ENCODE measurements around the gene PLCG2.

PLCG2 gene

DNA sequence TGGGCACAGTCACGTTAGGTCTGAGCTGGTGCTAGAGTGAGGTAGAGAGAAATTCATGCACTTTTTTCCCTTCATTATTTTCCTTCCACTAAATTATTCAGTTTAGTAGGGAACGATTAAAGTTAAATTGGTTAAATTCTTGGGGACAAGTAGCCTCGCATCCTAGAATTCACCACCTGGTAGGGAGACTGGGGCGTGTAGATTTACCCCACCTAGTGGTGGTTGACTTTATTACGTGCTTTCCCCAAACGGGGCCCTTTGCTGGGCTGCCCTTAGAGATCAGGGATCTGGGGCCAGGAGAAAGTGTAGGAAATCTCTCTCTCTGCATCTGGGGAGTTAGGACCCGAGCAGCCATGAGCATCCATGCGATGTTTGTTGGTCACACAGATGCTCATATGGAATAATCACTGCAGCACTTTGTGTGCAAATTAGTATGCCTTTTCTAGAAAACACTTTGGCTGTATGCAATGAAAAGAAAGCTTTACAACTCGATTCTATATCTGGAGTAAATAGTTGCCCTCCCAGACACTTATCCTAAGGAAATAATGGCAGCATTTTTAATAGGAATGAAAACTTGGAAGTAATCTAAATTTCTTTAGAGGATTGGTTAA, 107.0 kb downstream of the PLCG2 start:
- no peaks in the 10 kb centered on the region for H3K9me3 ChIP-seq (ENCODE audit: control insufficient read depth, low read length)
- no peak for DNase-seq
- no peak overlapping the region for H3K4me3 ChIP-seq (ENCODE audit: insufficient read depth, low read depth, low read length, poor library complexity, severe bottlenecking)
- H3K27ac ChIP-seq (ENCODE audit: insufficient read depth, low read length, poor library complexity, severe bottlenecking), result no peak overlapping the region
- no peaks in the 10 kb centered on the region for H3K27me3 ChIP-seq (replicated peaks; ENCODE audit: control insufficient read depth, insufficient read depth, low read length, poor library complexity, severe bottlenecking)
- H3K36me3 ChIP-seq (ENCODE audit: control insufficient read depth, insufficient read depth, low read length), result no peaks in the 10 kb centered on the region
- H3K4me1 ChIP-seq (ENCODE audit: control insufficient read depth, insufficient read depth, low read length, poor library complexity, severe bottlenecking), result no peaks in the 10 kb centered on the region

DNA sequence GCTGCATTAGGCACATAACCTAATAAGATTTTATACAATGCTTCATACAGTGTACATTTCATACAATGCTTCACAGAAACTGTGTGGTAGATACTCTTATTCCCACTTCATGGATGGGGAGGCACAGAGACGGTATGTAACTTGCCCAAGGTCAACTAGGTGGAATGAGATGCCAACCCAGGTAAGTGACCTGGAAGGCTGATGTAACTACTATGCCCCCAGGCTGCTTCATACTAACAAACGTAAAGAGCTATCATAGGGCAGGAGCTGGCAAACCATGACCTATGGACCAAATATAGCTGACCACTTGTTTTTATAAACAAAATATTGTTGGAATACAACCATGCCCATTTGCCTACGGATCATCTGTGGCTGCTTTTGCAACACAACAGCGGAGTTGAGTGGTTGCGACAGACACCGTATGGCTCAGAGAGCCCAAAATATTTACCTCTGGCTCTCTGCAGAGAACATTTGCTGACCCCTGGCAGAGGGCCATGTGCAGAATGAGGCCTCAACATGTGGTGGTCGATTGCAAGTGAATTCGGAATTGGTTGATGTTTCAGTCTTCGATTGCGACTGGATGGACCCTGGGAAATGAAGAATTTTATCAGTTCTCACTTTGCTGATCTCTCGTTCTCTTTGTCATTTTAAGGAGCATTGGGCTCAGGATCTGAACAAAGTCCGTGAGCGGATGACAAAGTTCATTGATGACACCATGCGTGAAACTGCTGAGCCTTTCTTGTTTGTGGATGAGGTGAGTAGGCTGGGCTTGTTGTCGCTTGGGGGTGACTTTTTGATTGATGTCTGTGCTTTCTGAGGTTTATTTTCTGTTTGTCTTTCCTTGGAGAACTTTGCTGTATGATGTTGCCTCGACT, 109.7 kb downstream of the PLCG2 start:
- H3K36me3 ChIP-seq (ENCODE audit: control insufficient read depth, insufficient read depth, low read length), result no peaks in the 10 kb centered on the region
- H3K27ac ChIP-seq (ENCODE audit: insufficient read depth, low read length, poor library complexity, severe bottlenecking), result no peak overlapping the region
- no peaks in the 10 kb centered on the region for H3K9me3 ChIP-seq (ENCODE audit: control insufficient read depth, low read length)
- no peak for DNase-seq
- H3K27me3 ChIP-seq (replicated peaks; ENCODE audit: control insufficient read depth, insufficient read depth, low read length, poor library complexity, severe bottlenecking), result no peaks in the 10 kb centered on the region
- H3K4me1 ChIP-seq (ENCODE audit: control insufficient read depth, insufficient read depth, low read length, poor library complexity, severe bottlenecking), result no peaks in the 10 kb centered on the region
- no peak overlapping the region for H3K4me3 ChIP-seq (ENCODE audit: insufficient read depth, low read depth, low read length, poor library complexity, severe bottlenecking)

DNA sequence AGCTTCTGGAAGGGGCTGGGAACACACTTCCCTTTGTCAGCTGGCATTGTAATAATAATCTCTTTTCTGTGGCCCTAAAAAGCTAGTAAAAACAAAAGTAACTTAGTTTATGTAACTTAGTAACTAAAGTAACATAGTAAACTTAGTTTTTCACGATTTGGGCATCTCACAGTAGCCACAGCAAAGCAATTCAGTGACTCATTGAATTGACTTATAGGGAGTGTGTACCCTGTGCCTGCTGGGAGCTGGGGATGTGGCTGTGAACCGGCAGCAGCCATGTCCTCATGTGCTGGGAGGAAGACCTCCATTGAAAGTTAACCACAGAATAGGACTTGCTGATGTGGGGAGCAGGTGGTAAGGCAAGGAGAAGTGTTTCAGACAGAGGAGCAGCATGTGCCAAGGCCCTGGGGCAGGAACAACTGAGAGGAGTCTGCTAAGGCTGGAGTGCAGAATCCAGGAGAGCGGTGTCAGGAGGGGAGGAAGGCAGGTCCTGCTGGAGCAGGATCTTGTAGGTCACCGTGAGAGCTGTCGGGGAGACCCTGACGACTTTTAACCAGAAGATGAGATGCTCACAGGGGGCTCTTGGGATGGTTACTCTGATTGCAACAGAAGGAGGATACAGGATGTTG, 112.8 kb downstream of the PLCG2 start:
- Histone ChIP-seq H3K4me1 (ENCODE audit: control insufficient read depth, insufficient read depth, low read length, poor library complexity, severe bottlenecking) (no peaks in the 10 kb centered on the region), H3K9me3 (ENCODE audit: control insufficient read depth, low read length) (no peaks in the 10 kb centered on the region), H3K27ac (ENCODE audit: insufficient read depth, low read length, poor library complexity, severe bottlenecking) (no peak overlapping the region), H3K4me3 (ENCODE audit: insufficient read depth, low read depth, low read length, poor library complexity, severe bottlenecking) (no peak overlapping the region), H3K36me3 (ENCODE audit: control insufficient read depth, insufficient read depth, low read length) (no peaks in the 10 kb centered on the region), H3K27me3 (replicated peaks; ENCODE audit: control insufficient read depth, insufficient read depth, low read length, poor library complexity, severe bottlenecking) (no peaks in the 10 kb centered on the region)
- no peak for DNase-seq

DNA sequence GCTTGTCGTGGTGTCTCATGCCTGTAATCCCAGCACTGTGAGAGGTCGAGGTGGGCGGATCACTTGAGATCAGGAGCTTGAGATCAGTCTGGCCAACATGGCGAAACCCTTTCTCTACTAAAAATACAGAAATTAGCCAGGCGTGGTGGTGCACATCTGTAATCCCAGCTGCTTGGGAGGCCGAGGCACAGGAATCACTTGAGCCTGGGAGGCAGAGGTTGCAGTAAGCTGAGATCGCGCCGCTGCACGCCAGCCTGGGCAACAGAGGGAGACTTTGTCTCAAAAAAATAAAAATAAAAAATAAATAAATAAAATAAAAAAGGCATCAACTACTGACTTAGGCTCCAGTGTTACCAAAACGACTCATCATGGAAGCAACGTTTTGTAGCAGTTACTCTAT, 115.5 kb downstream of the PLCG2 start:
- no peak for DNase-seq
- H3K9me3 ChIP-seq (ENCODE audit: control insufficient read depth, low read length), result no peaks in the 10 kb centered on the region
- no peaks in the 10 kb centered on the region for H3K4me1 ChIP-seq (ENCODE audit: control insufficient read depth, insufficient read depth, low read length, poor library complexity, severe bottlenecking)
- H3K27me3 ChIP-seq (replicated peaks; ENCODE audit: control insufficient read depth, insufficient read depth, low read length, poor library complexity, severe bottlenecking), result no peaks in the 10 kb centered on the region
- no peak overlapping the region for H3K4me3 ChIP-seq (ENCODE audit: insufficient read depth, low read depth, low read length, poor library complexity, severe bottlenecking)
- H3K36me3 ChIP-seq (ENCODE audit: control insufficient read depth, insufficient read depth, low read length), result no peaks in the 10 kb centered on the region
- H3K27ac ChIP-seq (ENCODE audit: insufficient read depth, low read length, poor library complexity, severe bottlenecking), result no peak overlapping the region

DNA sequence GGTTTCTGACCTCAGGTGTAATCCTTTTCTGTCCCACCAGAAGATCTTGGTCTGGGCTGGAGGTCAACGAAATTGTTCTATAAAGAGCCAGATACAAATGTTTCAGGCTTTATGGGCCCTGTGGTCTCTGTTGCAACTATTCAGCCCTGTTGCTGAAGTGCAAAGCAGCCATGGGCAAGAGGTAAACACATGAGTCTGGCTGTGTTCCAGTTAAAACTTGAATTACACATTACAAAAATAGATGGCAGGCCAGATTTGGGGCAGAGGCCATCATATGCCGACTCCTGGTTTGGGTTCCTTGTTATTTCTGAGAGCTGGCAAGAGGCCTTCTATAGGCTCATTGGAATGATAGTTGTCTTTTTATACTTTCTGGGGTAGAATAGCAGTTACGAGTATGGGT, 117.8 kb downstream of the PLCG2 start:
- H3K36me3 ChIP-seq (ENCODE audit: control insufficient read depth, insufficient read depth, low read length), result no peaks in the 10 kb centered on the region
- no peaks in the 10 kb centered on the region for H3K9me3 ChIP-seq (ENCODE audit: control insufficient read depth, low read length)
- no peak overlapping the region for H3K4me3 ChIP-seq (ENCODE audit: insufficient read depth, low read depth, low read length, poor library complexity, severe bottlenecking)
- H3K27me3 ChIP-seq (replicated peaks; ENCODE audit: control insufficient read depth, insufficient read depth, low read length, poor library complexity, severe bottlenecking), result no peaks in the 10 kb centered on the region
- DNase-seq, result no peak
- no peak overlapping the region for H3K27ac ChIP-seq (ENCODE audit: insufficient read depth, low read length, poor library complexity, severe bottlenecking)
- no peaks in the 10 kb centered on the region for H3K4me1 ChIP-seq (ENCODE audit: control insufficient read depth, insufficient read depth, low read length, poor library complexity, severe bottlenecking)

DNA sequence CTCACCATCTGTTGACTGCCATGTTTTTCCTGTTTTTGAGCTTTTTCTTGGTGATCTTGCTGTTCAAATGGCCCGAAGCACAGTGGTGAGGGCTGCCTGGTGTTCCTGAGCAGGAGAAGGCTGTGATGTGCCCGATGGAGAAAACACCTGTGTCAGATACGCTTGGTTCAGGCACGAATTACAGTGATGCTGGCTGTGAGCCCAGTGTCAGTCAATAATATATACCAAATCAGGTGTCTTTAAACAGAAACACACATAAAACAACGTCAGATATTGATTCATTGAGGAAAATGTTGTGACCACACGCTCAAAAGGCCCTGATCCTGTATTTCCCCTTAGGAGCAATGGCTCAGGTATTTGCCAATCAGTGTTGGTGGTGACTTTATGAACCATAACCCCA, 120.5 kb downstream of the PLCG2 start:
- no peak for DNase-seq
- no peaks in the 10 kb centered on the region for H3K9me3 ChIP-seq (ENCODE audit: control insufficient read depth, low read length)
- H3K27ac ChIP-seq (ENCODE audit: insufficient read depth, low read length, poor library complexity, severe bottlenecking), result no peak overlapping the region
- H3K36me3 ChIP-seq (ENCODE audit: control insufficient read depth, insufficient read depth, low read length), result no peaks in the 10 kb centered on the region
- H3K27me3 ChIP-seq (replicated peaks; ENCODE audit: control insufficient read depth, insufficient read depth, low read length, poor library complexity, severe bottlenecking), result no peaks in the 10 kb centered on the region
- H3K4me3 ChIP-seq (ENCODE audit: insufficient read depth, low read depth, low read length, poor library complexity, severe bottlenecking), result no peak overlapping the region
- no peaks in the 10 kb centered on the region for H3K4me1 ChIP-seq (ENCODE audit: control insufficient read depth, insufficient read depth, low read length, poor library complexity, severe bottlenecking)

DNA sequence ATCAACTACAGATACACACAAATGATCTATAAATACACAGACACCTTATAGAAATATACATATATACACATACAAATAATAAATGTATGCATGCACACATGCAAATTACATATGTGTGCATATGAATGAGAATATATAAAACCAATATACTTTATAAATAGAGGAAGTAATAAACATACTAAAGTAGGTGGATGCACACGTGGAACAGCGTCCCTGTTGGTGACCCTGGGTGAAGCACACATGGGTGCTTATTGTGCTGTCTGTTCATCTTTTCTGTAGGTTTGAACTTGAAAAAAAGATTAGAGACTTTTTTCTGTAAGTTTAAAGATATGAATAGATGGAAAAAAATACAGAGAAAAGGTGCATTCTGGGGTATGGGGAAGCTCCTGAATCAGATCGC, 120.9 kb downstream of the PLCG2 start:
- Histone ChIP-seq H3K36me3 (ENCODE audit: control insufficient read depth, insufficient read depth, low read length) (no peaks in the 10 kb centered on the region), H3K27me3 (replicated peaks; ENCODE audit: control insufficient read depth, insufficient read depth, low read length, poor library complexity, severe bottlenecking) (no peaks in the 10 kb centered on the region), H3K4me3 (ENCODE audit: insufficient read depth, low read depth, low read length, poor library complexity, severe bottlenecking) (no peak overlapping the region), H3K4me1 (ENCODE audit: control insufficient read depth, insufficient read depth, low read length, poor library complexity, severe bottlenecking) (no peaks in the 10 kb centered on the region), H3K27ac (ENCODE audit: insufficient read depth, low read length, poor library complexity, severe bottlenecking) (no peak overlapping the region), H3K9me3 (ENCODE audit: control insufficient read depth, low read length) (no peaks in the 10 kb centered on the region)
- DNase-seq, result no peak

DNA sequence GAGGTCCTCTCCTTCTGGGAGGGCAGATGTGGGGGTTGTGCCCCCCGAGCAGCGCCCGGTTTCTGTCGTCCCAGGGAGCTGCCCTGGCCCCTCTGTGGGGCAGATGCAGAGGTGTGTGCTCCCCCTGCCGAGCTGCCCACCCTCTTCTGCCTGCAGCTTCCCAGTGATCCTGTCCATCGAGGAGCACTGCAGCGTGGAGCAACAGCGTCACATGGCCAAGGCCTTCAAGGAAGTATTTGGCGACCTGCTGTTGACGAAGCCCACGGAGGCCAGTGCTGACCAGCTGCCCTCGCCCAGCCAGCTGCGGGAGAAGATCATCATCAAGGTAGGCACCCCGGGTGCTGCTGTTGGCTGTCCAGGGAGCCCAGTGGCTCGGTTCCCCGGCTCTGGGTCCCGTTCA, 121.4 kb downstream of the PLCG2 start:
- no peaks in the 10 kb centered on the region for H3K36me3 ChIP-seq (ENCODE audit: control insufficient read depth, insufficient read depth, low read length)
- no peaks in the 10 kb centered on the region for H3K4me1 ChIP-seq (ENCODE audit: control insufficient read depth, insufficient read depth, low read length, poor library complexity, severe bottlenecking)
- H3K27ac ChIP-seq (ENCODE audit: insufficient read depth, low read length, poor library complexity, severe bottlenecking), result no peak overlapping the region
- H3K4me3 ChIP-seq (ENCODE audit: insufficient read depth, low read depth, low read length, poor library complexity, severe bottlenecking), result no peak overlapping the region
- no peak for DNase-seq
- no peaks in the 10 kb centered on the region for H3K9me3 ChIP-seq (ENCODE audit: control insufficient read depth, low read length)
- no peaks in the 10 kb centered on the region for H3K27me3 ChIP-seq (replicated peaks; ENCODE audit: control insufficient read depth, insufficient read depth, low read length, poor library complexity, severe bottlenecking)

DNA sequence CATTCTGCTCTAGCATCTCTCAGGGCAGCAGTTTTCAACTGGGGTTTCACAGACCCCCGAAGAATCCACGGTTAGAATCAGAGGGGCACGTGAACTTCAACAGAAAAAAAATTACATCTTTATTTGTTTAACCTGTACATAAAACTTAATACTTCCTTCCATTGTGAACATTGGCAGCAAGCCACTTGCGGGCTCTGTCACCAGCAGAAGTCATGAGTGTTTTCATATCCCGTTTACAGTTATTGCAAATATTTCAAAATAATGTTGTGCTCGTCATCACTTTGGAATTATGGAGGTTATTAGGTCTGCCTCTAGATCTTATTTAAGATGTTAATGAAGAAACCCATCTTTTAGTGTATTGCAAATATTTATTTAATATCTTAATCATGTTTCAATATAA, 122.4 kb downstream of the PLCG2 start:
- no peak overlapping the region for H3K27ac ChIP-seq (ENCODE audit: insufficient read depth, low read length, poor library complexity, severe bottlenecking)

DNA sequence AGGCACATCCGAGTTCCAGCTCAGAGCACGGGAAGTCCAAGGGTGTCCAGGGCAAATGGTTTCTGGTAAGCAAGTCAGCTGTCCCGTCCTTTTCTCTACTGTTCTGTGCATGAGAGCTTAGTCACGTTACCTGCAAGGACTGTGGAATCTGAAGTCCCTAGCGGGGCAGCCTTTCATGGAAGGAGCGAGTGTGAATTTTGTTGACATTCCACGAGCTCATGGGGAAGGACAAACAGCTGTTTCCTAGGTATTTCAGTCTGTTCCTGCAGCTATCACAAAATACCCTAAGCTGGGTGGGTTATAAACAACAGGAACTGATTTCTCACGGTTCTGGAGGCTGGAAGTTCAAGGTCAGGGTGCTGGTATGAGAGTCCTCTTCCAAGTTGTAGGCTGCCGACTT, 122.9 kb downstream of the PLCG2 start:
- H3K4me1 ChIP-seq (ENCODE audit: control insufficient read depth, insufficient read depth, low read length, poor library complexity, severe bottlenecking), result no peaks in the 10 kb centered on the region
- no peak overlapping the region for H3K27ac ChIP-seq (ENCODE audit: insufficient read depth, low read length, poor library complexity, severe bottlenecking)
- H3K27me3 ChIP-seq (replicated peaks; ENCODE audit: control insufficient read depth, insufficient read depth, low read length, poor library complexity, severe bottlenecking), result no peaks in the 10 kb centered on the region
- DNase-seq, result no peak
- H3K36me3 ChIP-seq (ENCODE audit: control insufficient read depth, insufficient read depth, low read length), result no peaks in the 10 kb centered on the region
- no peak overlapping the region for H3K4me3 ChIP-seq (ENCODE audit: insufficient read depth, low read depth, low read length, poor library complexity, severe bottlenecking)
- H3K9me3 ChIP-seq (ENCODE audit: control insufficient read depth, low read length), result no peaks in the 10 kb centered on the region

More for the DNA sequence above, 122.4 kb downstream of the PLCG2 start:
- H3K4me3 ChIP-seq (ENCODE audit: insufficient read depth, low read depth, low read length, poor library complexity, severe bottlenecking), result no peak overlapping the region
- no peaks in the 10 kb centered on the region for H3K9me3 ChIP-seq (ENCODE audit: control insufficient read depth, low read length)
- DNase-seq, result no peak
- H3K4me1 ChIP-seq (ENCODE audit: control insufficient read depth, insufficient read depth, low read length, poor library complexity, severe bottlenecking), result no peaks in the 10 kb centered on the region
- H3K27me3 ChIP-seq (replicated peaks; ENCODE audit: control insufficient read depth, insufficient read depth, low read length, poor library complexity, severe bottlenecking), result no peaks in the 10 kb centered on the region
- H3K36me3 ChIP-seq (ENCODE audit: control insufficient read depth, insufficient read depth, low read length), result no peaks in the 10 kb centered on the region

Data from effector memory CD4-positive, alpha-beta T cell (primary cell).